ENCODE results near the gene SLAIN2.

Gene SLAIN2

GRCh38 chr4:48315728-48316630 is 25.4 kb upstream of the SLAIN2 start:
- H2BK15ac ChIP-seq (ENCODE audit: low read depth, poor library complexity, severe bottlenecking), result no peak overlapping the region
- no peak overlapping the region for H3K14ac ChIP-seq (ENCODE audit: low read length in 2 of 2)
- H4K91ac ChIP-seq (ENCODE audit: low read length), result no peak overlapping the region
- H2AK5ac ChIP-seq (ENCODE audit: low read length, severe bottlenecking), result no peak overlapping the region
- no peak overlapping the region for H4K8ac ChIP-seq (ENCODE audit: low read length)
- WGBS, result 26% methylated on average over 3 of the region's 7 CpGs
- H3K4ac ChIP-seq (ENCODE audit: low read depth in 1 of 2, low read length in 2 of 2), result no peak overlapping the region
- H3K79me1 ChIP-seq (replicated peaks; ENCODE audit: low read length, poor library complexity, severe bottlenecking), result no peaks in the 10 kb centered on the region
- H3K9ac ChIP-seq (ENCODE audit: low read length), result peak overlapping the region; percentile 73
- no peak overlapping the region for H2BK12ac ChIP-seq (ENCODE audit: low read length in 2 of 2)
- no peak overlapping the region for H3K4me2 ChIP-seq (ENCODE audit: low read length, poor library complexity, severe bottlenecking)
- H3K23ac ChIP-seq (ENCODE audit: low read length in 2 of 2), result no peak overlapping the region
- H3K4me1 ChIP-seq (ENCODE audit: control insufficient read depth, insufficient read depth, low read depth, low read length), result peaks cover 2% of the 10 kb centered on the region
- peak overlapping the region in 1 of 2 experiments; percentile 60 for H3K4me3 ChIP-seq (ENCODE audit: insufficient read depth in 1 of 2, low read depth in 1 of 2, low read length in 2 of 2)
- peak; percentile 75 for DNase-seq
- no peaks in the 10 kb centered on the region for H3K9me3 ChIP-seq (ENCODE audit: control insufficient read depth, low read length)
- no peak overlapping the region for H2BK5ac ChIP-seq (ENCODE audit: low read depth, low read length, poor library complexity, severe bottlenecking)
- H2BK120ac ChIP-seq (ENCODE audit: low read depth, low read length), result no peak overlapping the region
- H3K27me3 ChIP-seq (ENCODE audit: control insufficient read depth in 1 of 2, insufficient read depth in 1 of 2, low read length in 2 of 2), result no peaks in the 10 kb centered on the region
- H3K27ac ChIP-seq (ENCODE audit: low read length, poor library complexity, severe bottlenecking), result no peak overlapping the region
- H3K18ac ChIP-seq (ENCODE audit: low read depth in 1 of 2, low read length in 2 of 2), result no peak overlapping the region
- H2AFZ ChIP-seq (ENCODE audit: low read depth, low read length), result no peak overlapping the region
- H3K36me3 ChIP-seq (ENCODE audit: control insufficient read depth in 1 of 2, insufficient read depth in 2 of 2, low read depth in 1 of 2, low read length in 2 of 2), result no peaks in the 10 kb centered on the region

- DNase-seq, result no peak
- H3K14ac ChIP-seq (ENCODE audit: low read length in 2 of 2), result no peak overlapping the region
- no peak overlapping the region for H3K4me2 ChIP-seq (ENCODE audit: low read length, poor library complexity, severe bottlenecking)
- H2BK5ac ChIP-seq (ENCODE audit: low read depth, low read length, poor library complexity, severe bottlenecking), result no peak overlapping the region
- H3K27me3 ChIP-seq (ENCODE audit: control insufficient read depth in 1 of 2, insufficient read depth in 1 of 2, low read length in 2 of 2), result no peaks in the 10 kb centered on the region
- H3K4me1 ChIP-seq (ENCODE audit: control insufficient read depth, insufficient read depth, low read depth, low read length), result peaks cover 2% of the 10 kb centered on the region
- H3K79me1 ChIP-seq (replicated peaks; ENCODE audit: low read length, poor library complexity, severe bottlenecking), result no peaks in the 10 kb centered on the region
- no peak overlapping the region for H4K91ac ChIP-seq (ENCODE audit: low read length)
- H2BK15ac ChIP-seq (ENCODE audit: low read depth, poor library complexity, severe bottlenecking), result no peak overlapping the region
- no peak overlapping the region for H3K4me3 ChIP-seq (ENCODE audit: insufficient read depth in 1 of 2, low read depth in 1 of 2, low read length in 2 of 2)
- H3K9me3 ChIP-seq (ENCODE audit: control insufficient read depth, low read length), result no peaks in the 10 kb centered on the region
- no peak overlapping the region for H3K4ac ChIP-seq (ENCODE audit: low read depth in 1 of 2, low read length in 2 of 2)
- no peak overlapping the region for H3K9ac ChIP-seq (ENCODE audit: low read length)
- no peak overlapping the region for H3K23ac ChIP-seq (ENCODE audit: low read length in 2 of 2)
- WGBS, result 85% methylated on average over 2 of the region's 2 CpGs
- no peak overlapping the region for H2AFZ ChIP-seq (ENCODE audit: low read depth, low read length)
- no peak overlapping the region for H3K27ac ChIP-seq (ENCODE audit: low read length, poor library complexity, severe bottlenecking)
- H4K8ac ChIP-seq (ENCODE audit: low read length), result no peak overlapping the region
- H3K36me3 ChIP-seq (ENCODE audit: control insufficient read depth in 1 of 2, insufficient read depth in 2 of 2, low read depth in 1 of 2, low read length in 2 of 2), result no peaks in the 10 kb centered on the region
- H2BK12ac ChIP-seq (ENCODE audit: low read length in 2 of 2), result no peak overlapping the region
- no peak overlapping the region for H2BK120ac ChIP-seq (ENCODE audit: low read depth, low read length)
- H3K18ac ChIP-seq (ENCODE audit: low read depth in 1 of 2, low read length in 2 of 2), result no peak overlapping the region
- H2AK5ac ChIP-seq (ENCODE audit: low read length, severe bottlenecking), result no peak overlapping the region
These were observed 20.0 kb upstream of the SLAIN2 start for GRCh38 chr4:48321312-48321711.

DNA sequence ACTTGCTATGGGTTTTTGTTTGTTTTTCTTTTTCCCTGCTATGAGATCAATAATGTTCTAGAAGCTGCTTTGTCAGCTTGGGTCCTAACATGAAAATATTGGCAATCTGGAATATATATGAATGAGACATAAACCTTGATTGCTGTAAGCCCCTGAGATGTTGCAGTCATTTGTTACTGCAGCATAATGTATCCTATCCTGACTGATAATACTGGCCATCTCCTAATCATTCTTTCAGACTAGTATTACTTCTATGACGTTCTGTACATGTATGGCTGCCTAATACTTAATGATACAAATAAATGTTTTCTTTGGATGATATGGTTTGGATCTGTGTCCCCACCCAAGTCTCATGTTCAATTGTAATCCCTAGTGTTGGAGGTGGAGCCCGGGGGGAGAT is 19.3 kb upstream of the SLAIN2 start:
- DNase-seq, result no peak
- H3K9me3 ChIP-seq (ENCODE audit: control insufficient read depth, low read length), result no peaks in the 10 kb centered on the region
- WGBS, result no CpG with 5 or more reads among the region's 2 CpGs

DNA sequence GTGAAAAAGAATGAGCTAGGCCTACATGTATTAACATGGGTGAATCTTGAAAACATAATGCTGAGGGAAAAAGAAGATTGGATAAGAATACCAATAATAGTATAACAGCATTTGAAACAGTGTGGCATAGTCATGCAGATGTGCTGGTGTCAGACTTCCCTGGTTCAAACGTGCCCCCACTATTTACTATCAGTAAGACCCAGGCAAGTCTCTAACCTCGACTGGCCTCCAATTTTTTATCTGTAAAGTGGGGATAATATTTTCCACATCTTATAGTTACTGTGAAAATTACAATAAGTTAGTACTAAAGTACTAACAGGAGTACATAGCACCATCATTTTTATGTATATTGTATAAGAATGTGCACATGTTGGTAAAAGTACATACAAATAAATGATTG is 17.0 kb upstream of the SLAIN2 start:
- H3K4me1 ChIP-seq (ENCODE audit: control insufficient read depth, insufficient read depth, low read depth, low read length), result no peaks in the 10 kb centered on the region
- no peak overlapping the region for H3K14ac ChIP-seq (ENCODE audit: low read length in 2 of 2)
- H3K9ac ChIP-seq (ENCODE audit: low read length), result no peak overlapping the region
- H4K8ac ChIP-seq (ENCODE audit: low read length), result no peak overlapping the region
- H2BK120ac ChIP-seq (ENCODE audit: low read depth, low read length), result no peak overlapping the region
- H3K27me3 ChIP-seq (ENCODE audit: control insufficient read depth in 1 of 2, insufficient read depth in 1 of 2, low read length in 2 of 2), result peaks cover 0 to 14% of the 10 kb centered on the region in 2 experiments
- H2AFZ ChIP-seq (ENCODE audit: low read depth, low read length), result no peak overlapping the region
- H3K23ac ChIP-seq (ENCODE audit: low read length in 2 of 2), result no peak overlapping the region
- no peak overlapping the region for H3K4ac ChIP-seq (ENCODE audit: low read depth in 1 of 2, low read length in 2 of 2)
- H2BK12ac ChIP-seq (ENCODE audit: low read length in 2 of 2), result no peak overlapping the region
- no peak overlapping the region for H3K4me3 ChIP-seq (ENCODE audit: insufficient read depth in 1 of 2, low read depth in 1 of 2, low read length in 2 of 2)
- H3K27ac ChIP-seq (ENCODE audit: low read length, poor library complexity, severe bottlenecking), result no peak overlapping the region
- DNase-seq, result no peak
- H3K36me3 ChIP-seq (ENCODE audit: control insufficient read depth in 1 of 2, insufficient read depth in 2 of 2, low read depth in 1 of 2, low read length in 2 of 2), result no peaks in the 10 kb centered on the region
- H2BK15ac ChIP-seq (ENCODE audit: low read depth, poor library complexity, severe bottlenecking), result no peak overlapping the region
- H3K79me1 ChIP-seq (replicated peaks; ENCODE audit: low read length, poor library complexity, severe bottlenecking), result no peaks in the 10 kb centered on the region
- H3K4me2 ChIP-seq (ENCODE audit: low read length, poor library complexity, severe bottlenecking), result no peak overlapping the region
- H4K91ac ChIP-seq (ENCODE audit: low read length), result no peak overlapping the region
- H3K9me3 ChIP-seq (ENCODE audit: control insufficient read depth, low read length), result no peaks in the 10 kb centered on the region
- H3K18ac ChIP-seq (ENCODE audit: low read depth in 1 of 2, low read length in 2 of 2), result no peak overlapping the region
- no CpG with 5 or more reads among the region's 2 CpGs for WGBS
- no peak overlapping the region for H2BK5ac ChIP-seq (ENCODE audit: low read depth, low read length, poor library complexity, severe bottlenecking)
- no peak overlapping the region for H2AK5ac ChIP-seq (ENCODE audit: low read length, severe bottlenecking)

More for the DNA sequence above, 19.3 kb upstream of the SLAIN2 start:
- Histone ChIP-seq H2AFZ (ENCODE audit: low read depth, low read length) (no peak overlapping the region), H3K4me3 (ENCODE audit: insufficient read depth in 1 of 2, low read depth in 1 of 2, low read length in 2 of 2) (no peak overlapping the region), H3K14ac (ENCODE audit: low read length in 2 of 2) (no peak overlapping the region), H2BK120ac (ENCODE audit: low read depth, low read length) (no peak overlapping the region), H3K4me1 (ENCODE audit: control insufficient read depth, insufficient read depth, low read depth, low read length) (peaks cover 2% of the 10 kb centered on the region), H3K9ac (ENCODE audit: low read length) (no peak overlapping the region), H3K18ac (ENCODE audit: low read depth in 1 of 2, low read length in 2 of 2) (no peak overlapping the region), H3K4ac (ENCODE audit: low read depth in 1 of 2, low read length in 2 of 2) (no peak overlapping the region), H3K36me3 (ENCODE audit: control insufficient read depth in 1 of 2, insufficient read depth in 2 of 2, low read depth in 1 of 2, low read length in 2 of 2) (no peaks in the 10 kb centered on the region), H3K27me3 (ENCODE audit: control insufficient read depth in 1 of 2, insufficient read depth in 1 of 2, low read length in 2 of 2) (peaks cover 0 to 3% of the 10 kb centered on the region in 2 experiments), H3K23ac (ENCODE audit: low read length in 2 of 2) (no peak overlapping the region), H2BK12ac (ENCODE audit: low read length in 2 of 2) (no peak overlapping the region), H3K4me2 (ENCODE audit: low read length, poor library complexity, severe bottlenecking) (no peak overlapping the region), H2BK5ac (ENCODE audit: low read depth, low read length, poor library complexity, severe bottlenecking) (no peak overlapping the region), H4K8ac (ENCODE audit: low read length) (no peak overlapping the region), H4K91ac (ENCODE audit: low read length) (no peak overlapping the region), H2AK5ac (ENCODE audit: low read length, severe bottlenecking) (no peak overlapping the region), H2BK15ac (ENCODE audit: low read depth, poor library complexity, severe bottlenecking) (no peak overlapping the region), H3K79me1 (replicated peaks; ENCODE audit: low read length, poor library complexity, severe bottlenecking) (no peaks in the 10 kb centered on the region), H3K27ac (ENCODE audit: low read length, poor library complexity, severe bottlenecking) (no peak overlapping the region)
